ENCODE measurements around the gene NPBWR2.

NPBWR2 gene

DNA sequence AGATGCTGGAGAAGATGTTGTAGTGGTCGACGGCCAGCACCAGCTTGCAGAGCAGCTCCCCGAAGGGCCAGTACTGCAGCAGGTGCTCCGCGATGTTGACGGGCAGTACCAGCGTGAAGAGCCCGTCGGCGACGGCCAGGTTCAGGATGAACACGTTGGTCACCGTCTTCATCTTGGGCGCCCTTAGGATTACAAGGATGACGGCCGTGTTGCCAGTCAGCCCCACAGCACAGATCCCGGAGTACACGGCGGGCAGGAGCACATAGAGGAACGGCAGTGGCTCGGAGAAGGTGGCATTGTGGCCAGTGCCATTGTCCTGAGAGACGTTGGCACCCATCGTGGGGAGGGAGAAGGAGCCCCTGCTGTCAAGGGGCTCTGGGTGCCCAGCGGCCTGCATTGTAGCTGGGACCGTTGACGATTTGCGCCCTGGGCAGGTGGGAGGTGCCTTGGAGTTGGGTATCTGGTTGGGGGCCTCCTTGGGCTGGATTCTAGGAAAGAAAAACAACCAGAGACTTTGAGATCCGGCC is 867 bp downstream of the NPBWR2 start:
- DNase-seq (ENCODE audit: low read depth) = no peak
- peaks cover 59% of the 10 kb centered on the region for H3K27me3 ChIP-seq (replicated peaks; ENCODE audit: control insufficient read depth, insufficient read depth, low read length)
- H3K36me3 ChIP-seq (ENCODE audit: control insufficient read depth, insufficient read depth, low read length, severe bottlenecking) = no peaks in the 10 kb centered on the region

DNA sequence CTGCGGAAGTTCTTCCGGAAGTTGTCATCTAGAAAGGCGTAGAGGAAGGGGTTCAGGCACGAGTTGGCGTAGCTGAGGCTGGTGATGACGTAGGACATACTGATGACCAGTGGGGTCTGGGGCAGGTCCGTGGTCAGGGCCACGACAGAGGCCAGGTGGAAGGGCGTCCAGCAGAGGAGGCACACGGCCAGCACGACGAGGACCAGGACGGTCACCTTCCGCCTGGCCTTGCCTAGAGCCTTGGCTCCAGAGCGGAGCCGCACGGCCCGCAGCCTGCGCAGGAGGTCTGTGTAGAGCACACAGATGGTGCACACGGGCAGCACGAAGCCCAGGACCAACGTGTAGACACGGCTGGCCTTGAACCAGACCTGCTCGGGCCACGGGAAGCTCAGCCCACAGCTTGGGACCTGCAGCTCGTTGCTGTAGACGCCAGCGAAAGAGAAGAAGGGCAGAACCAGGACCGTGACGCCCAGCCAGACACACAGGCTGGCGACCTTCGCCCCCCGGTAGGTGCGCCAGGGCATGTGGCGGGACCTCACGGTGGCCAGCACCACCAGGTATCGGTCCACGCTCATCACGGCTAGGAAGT is 1.4 kb downstream of the NPBWR2 start:
- Histone ChIP-seq H3K4me1 (ENCODE audit: control insufficient read depth, insufficient read depth, low read length) (no peaks in the 10 kb centered on the region), H3K27me3 (replicated peaks; ENCODE audit: control insufficient read depth, insufficient read depth, low read length) (peaks cover 64% of the 10 kb centered on the region), H3K36me3 (ENCODE audit: control insufficient read depth, insufficient read depth, low read length, severe bottlenecking) (no peaks in the 10 kb centered on the region), H3K9me3 (ENCODE audit: control insufficient read depth, low read length) (no peaks in the 10 kb centered on the region), H3K9ac (ENCODE audit: low read length) (no peak overlapping the region), H3K4me3 (ENCODE audit: low read length) (no peak overlapping the region)
- DNase-seq (ENCODE audit: low read depth) = no peak

More for the DNA sequence above, 867 bp downstream of the NPBWR2 start:
- Histone ChIP-seq H3K9ac (ENCODE audit: low read length) (no peak overlapping the region), H3K4me3 (ENCODE audit: low read length) (no peak overlapping the region), H3K9me3 (ENCODE audit: control insufficient read depth, low read length) (no peaks in the 10 kb centered on the region), H3K4me1 (ENCODE audit: control insufficient read depth, insufficient read depth, low read length) (no peaks in the 10 kb centered on the region)

DNA sequence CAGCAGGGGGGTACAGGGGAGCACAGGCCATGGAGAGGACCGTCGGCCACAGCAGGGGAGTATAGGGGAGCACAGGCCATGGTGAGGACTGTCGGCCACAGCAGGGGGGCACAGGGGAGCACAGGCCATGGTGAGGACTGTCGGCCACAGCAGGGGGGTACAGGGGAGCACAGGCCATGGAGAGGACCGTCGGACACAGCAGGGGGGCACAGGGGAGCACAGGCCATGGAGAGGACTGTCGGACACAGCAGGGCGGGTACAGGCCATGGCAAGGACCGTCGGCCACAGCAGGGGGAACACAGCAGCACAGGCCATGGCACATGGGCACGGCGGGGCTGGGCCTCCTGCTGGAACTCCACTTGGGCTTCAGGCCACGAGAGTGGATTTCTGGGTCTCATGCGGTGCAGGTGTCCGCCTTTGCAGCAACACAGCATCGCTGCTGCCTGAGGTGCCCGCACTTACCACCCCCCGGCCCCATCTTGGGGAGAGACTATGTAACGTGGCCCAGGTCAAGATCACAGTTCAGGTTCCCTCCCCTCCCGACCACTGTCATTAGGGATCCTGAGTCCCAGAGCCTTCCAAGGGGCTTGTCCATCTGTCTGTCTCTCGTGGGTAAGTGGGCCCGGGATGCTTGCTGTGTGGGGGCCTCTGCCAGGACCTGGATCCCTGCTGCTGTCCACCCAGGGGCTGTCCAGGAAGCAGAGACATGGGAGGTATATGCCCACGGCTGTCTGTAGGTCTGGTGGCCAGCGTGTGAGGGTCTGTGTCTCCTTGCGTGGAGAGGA is 2.5 kb downstream of the NPBWR2 start:
- H3K4me3 ChIP-seq (ENCODE audit: low read length) = no peak overlapping the region
- H3K27me3 ChIP-seq (replicated peaks; ENCODE audit: control insufficient read depth, insufficient read depth, low read length) = peaks cover 68% of the 10 kb centered on the region
- no peaks in the 10 kb centered on the region for H3K9me3 ChIP-seq (ENCODE audit: control insufficient read depth, low read length)
- no peak for DNase-seq (ENCODE audit: low read depth)
- H3K36me3 ChIP-seq (ENCODE audit: control insufficient read depth, insufficient read depth, low read length, severe bottlenecking) = no peaks in the 10 kb centered on the region
- H3K9ac ChIP-seq (ENCODE audit: low read length) = no peak overlapping the region
- no peaks in the 10 kb centered on the region for H3K4me1 ChIP-seq (ENCODE audit: control insufficient read depth, insufficient read depth, low read length)

DNA sequence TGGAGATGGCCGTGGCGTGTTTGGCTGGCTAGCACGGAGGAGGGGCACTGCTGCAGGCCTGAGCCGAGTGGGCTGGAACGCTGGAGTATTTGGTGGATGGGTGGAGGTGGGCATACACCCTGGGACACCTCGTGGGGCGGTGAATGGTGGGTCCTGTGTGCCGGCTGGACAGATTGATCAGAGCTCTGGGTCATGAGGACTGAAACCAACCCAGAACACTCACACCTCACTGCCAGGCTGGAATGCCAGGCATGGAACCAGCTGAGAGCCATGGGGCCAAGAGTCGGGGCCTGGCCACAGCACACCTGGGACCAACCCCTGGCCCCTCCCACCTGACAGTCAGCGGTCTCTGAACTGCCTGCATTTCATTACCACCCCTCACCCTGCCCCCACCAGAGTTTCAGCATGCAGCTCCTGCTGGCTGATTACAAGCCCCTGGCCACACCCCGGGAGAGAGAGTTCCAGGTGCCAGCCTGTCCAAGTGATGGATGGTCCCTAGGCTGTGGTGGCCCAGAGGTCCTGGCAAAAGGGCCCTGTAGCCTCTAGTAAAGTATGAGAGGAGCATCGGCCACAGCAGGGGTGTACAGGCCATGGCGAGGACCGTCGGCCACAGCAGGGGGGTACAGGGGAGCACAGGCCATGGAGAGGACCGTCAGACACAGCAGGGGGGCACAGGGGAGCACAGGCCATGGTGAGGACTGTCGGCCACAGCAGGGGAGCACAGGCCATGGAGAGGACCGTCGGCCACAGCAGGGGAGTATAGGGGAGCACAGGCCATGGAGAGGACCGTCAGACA is 3.3 kb downstream of the NPBWR2 start:
- H3K9ac ChIP-seq (ENCODE audit: low read length) = no peak overlapping the region
- H3K9me3 ChIP-seq (ENCODE audit: control insufficient read depth, low read length) = no peaks in the 10 kb centered on the region
- peaks cover 71% of the 10 kb centered on the region for H3K27me3 ChIP-seq (replicated peaks; ENCODE audit: control insufficient read depth, insufficient read depth, low read length)
- no peaks in the 10 kb centered on the region for H3K36me3 ChIP-seq (ENCODE audit: control insufficient read depth, insufficient read depth, low read length, severe bottlenecking)
- DNase-seq (ENCODE audit: low read depth) = no peak
- H3K4me1 ChIP-seq (ENCODE audit: control insufficient read depth, insufficient read depth, low read length) = no peaks in the 10 kb centered on the region
- no peak overlapping the region for H3K4me3 ChIP-seq (ENCODE audit: low read length)

DNA sequence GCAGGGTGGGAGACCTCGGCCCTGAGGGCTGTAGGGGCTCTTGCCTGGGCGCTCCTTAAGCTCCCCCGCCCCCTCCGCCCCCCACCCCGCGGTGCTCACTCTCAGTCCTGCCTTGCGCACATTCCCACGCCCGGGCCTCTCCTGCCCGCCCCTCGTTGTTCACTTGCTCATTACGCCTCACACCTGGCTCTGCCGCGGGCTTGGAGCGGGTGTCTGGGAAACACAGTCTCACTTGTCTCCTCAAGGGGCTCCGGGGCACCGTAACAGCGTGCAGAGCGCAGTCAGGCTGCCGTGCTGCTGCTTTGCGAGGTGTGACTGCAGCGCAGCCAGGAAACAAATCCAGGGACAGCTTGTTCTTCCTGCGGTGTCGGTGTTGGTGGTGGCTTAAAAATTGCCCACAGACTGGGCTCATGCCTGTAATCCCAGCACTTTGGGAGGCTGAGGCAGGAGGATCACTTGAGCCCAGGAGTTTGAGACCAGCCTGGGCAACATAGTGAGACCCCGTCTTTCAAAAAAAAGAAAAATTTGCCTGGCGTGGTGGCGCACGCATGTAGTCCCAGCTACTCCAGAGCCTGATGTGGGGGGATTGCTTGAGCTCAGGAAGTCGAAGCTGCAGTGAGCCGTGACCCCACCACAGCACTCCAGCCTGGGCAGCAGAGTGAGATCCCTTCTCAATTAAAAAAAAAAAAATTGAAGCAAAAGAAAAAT is 4.6 kb downstream of the NPBWR2 start:
- H3K9ac ChIP-seq (ENCODE audit: low read length) = no peak overlapping the region
- H3K9me3 ChIP-seq (ENCODE audit: control insufficient read depth, low read length) = no peaks in the 10 kb centered on the region
- H3K36me3 ChIP-seq (ENCODE audit: control insufficient read depth, insufficient read depth, low read length, severe bottlenecking) = no peaks in the 10 kb centered on the region
- H3K4me3 ChIP-seq (ENCODE audit: low read length) = no peak overlapping the region
- no peaks in the 10 kb centered on the region for H3K4me1 ChIP-seq (ENCODE audit: control insufficient read depth, insufficient read depth, low read length)
- no peak for DNase-seq (ENCODE audit: low read depth)
- peaks cover 60% of the 10 kb centered on the region for H3K27me3 ChIP-seq (replicated peaks; ENCODE audit: control insufficient read depth, insufficient read depth, low read length)

DNA sequence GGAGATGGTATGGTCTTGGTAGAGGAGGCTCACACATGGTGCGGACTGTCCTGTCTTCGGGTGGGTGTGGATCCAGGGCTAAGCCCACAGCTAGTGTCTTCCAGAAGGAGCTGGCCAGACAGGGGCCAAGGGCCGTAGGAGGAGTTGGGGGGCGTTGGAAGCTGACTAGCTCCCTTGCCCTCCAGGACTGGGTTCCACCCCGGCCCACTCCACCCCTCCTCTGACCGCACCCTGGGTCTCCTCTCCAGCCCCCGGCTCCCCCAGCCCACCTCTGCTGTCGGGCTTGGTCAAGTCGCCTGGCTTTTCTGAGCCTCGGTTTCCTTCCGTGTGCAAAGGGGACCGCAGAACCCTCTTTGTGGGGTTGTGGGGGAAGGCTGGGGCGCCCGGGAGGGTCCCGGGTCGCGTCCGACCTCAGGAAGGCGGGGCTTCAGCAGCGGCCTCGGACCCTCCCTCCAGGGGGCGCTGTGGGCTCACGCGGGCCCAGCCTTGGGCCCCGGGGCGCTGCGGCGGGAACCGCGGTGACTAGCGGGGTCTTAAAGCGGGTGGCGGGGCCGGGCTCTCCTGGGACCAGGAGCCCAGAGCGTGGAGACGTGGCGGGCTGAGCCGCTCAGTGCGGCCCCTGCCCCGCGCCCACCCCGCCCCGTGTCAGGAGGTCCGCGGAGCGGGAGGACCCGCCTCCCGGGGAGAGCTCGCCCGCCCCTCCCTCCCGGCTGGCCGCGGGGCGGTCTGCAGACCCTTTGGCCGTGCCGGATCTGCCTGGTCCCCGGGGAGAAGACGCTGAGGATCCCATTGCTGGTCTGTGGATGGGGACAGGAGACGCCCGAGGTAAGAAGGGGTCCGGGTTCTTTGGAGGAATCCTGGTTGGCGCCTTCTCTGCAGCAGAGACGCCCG is 5.4 kb downstream of the NPBWR2 start:
- peaks cover 51% of the 10 kb centered on the region for H3K27me3 ChIP-seq (replicated peaks; ENCODE audit: control insufficient read depth, insufficient read depth, low read length)
- no peaks in the 10 kb centered on the region for H3K4me1 ChIP-seq (ENCODE audit: control insufficient read depth, insufficient read depth, low read length)
- no peak overlapping the region for H3K9ac ChIP-seq (ENCODE audit: low read length)
- no peaks in the 10 kb centered on the region for H3K9me3 ChIP-seq (ENCODE audit: control insufficient read depth, low read length)
- no peak overlapping the region for H3K4me3 ChIP-seq (ENCODE audit: low read length)
- peak; percentile 43 for DNase-seq (ENCODE audit: low read depth)
- no peaks in the 10 kb centered on the region for H3K36me3 ChIP-seq (ENCODE audit: control insufficient read depth, insufficient read depth, low read length, severe bottlenecking)

DNA sequence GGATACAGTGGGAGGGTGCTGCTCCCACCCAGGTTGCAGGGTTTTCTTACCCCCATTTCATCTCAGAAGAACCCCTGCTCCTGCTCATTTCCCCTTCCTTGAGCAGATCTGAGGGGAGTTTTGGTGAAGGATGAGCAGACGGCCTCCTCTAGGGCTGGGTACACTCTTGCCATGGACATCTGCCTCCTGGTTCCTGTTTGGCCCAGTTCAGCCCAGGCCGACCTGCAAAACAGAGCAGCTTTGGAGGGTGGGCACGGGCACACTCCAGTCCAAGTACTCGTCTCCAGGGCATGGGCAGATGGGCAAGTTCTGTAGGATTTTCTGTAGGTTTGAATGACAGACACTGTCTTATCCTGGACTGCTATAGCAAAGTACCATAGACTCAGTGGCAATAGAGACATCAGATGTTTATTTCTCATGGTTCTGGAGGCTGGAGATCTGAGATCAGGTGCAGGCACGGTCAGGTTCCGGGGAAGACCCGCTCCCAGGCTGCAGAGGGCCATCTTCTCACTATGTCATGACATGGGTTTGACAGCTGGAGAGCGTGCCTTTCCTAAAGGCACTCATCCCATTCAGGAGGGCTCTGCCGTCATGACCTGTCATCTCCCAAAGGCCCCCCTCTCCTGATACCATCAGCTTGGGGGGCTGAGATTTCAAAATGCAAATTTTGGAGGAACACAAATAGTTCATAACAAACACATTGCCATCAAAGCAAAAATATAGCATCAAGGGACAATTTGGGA is 6.2 kb downstream of the NPBWR2 start:
- no peaks in the 10 kb centered on the region for H3K9me3 ChIP-seq (ENCODE audit: control insufficient read depth, low read length)
- no peak for DNase-seq (ENCODE audit: low read depth)
- H3K4me3 ChIP-seq (ENCODE audit: low read length) = no peak overlapping the region
- no peaks in the 10 kb centered on the region for H3K4me1 ChIP-seq (ENCODE audit: control insufficient read depth, insufficient read depth, low read length)
- no peak overlapping the region for H3K9ac ChIP-seq (ENCODE audit: low read length)
- H3K27me3 ChIP-seq (replicated peaks; ENCODE audit: control insufficient read depth, insufficient read depth, low read length) = peaks cover 43% of the 10 kb centered on the region
- H3K36me3 ChIP-seq (ENCODE audit: control insufficient read depth, insufficient read depth, low read length, severe bottlenecking) = no peaks in the 10 kb centered on the region

DNA sequence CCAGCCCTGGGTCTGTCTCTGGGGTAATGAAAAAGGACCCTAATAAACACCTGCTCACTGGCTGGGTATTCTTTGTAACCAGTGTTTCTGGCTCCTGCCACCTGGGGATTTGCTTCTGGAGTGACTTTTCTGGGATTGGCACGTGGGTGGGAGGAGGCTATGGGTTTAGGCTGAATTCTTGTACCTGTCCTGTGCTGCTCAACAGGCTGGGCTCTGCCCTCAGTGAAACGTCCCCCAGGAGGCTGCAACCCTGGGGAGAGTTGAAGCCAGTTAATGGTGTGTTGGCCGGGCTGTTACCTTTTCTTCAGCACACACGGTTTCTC is 6.8 kb downstream of the NPBWR2 start:
- H3K27me3 ChIP-seq (replicated peaks; ENCODE audit: control insufficient read depth, insufficient read depth, low read length) = peaks cover 47% of the 10 kb centered on the region
- H3K9me3 ChIP-seq (ENCODE audit: control insufficient read depth, low read length) = no peaks in the 10 kb centered on the region
- no peaks in the 10 kb centered on the region for H3K36me3 ChIP-seq (ENCODE audit: control insufficient read depth, insufficient read depth, low read length, severe bottlenecking)
- no peak overlapping the region for H3K9ac ChIP-seq (ENCODE audit: low read length)
- no peak for DNase-seq (ENCODE audit: low read depth)
- no peak overlapping the region for H3K4me3 ChIP-seq (ENCODE audit: low read length)
- no peaks in the 10 kb centered on the region for H3K4me1 ChIP-seq (ENCODE audit: control insufficient read depth, insufficient read depth, low read length)

DNA sequence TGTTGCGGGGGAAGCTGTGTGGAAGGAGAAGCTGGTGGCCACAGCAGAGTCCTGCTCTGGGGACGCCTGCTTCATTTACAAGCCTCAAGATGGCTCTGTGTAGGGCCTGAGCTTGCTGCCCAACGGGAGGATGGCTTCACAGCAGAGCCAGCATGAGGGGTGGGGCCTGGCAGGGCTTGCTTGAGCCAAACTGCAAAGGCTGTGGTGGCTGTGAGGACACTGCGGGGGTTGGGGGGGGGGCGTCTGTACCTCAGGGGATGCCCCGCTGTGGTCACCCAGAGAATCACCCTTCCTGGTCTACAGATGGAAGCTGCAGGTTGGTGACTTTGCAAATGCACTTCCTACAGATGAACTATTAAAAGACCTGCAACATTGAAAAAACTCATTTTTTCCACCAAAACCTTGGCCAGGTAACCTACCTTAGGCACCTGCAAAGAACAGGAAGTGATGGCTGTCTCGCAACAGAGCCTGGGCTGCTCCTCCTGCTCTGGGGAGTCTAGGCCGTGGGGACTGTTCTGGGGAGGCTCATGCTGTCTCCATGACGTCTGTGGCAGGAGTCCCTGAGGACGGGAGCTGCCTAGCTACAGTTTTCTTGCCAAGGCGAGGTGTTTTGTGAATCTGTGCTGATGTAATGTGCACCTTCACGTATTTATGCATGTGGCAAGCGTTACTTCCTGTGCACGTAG is 7.3 kb downstream of the NPBWR2 start:
- no peaks in the 10 kb centered on the region for H3K9me3 ChIP-seq (ENCODE audit: control insufficient read depth, low read length)
- H3K36me3 ChIP-seq (ENCODE audit: control insufficient read depth, insufficient read depth, low read length, severe bottlenecking) = no peaks in the 10 kb centered on the region
- no peaks in the 10 kb centered on the region for H3K4me1 ChIP-seq (ENCODE audit: control insufficient read depth, insufficient read depth, low read length)
- no peak for DNase-seq (ENCODE audit: low read depth)
- no peak overlapping the region for H3K4me3 ChIP-seq (ENCODE audit: low read length)
- no peak overlapping the region for H3K9ac ChIP-seq (ENCODE audit: low read length)
- H3K27me3 ChIP-seq (replicated peaks; ENCODE audit: control insufficient read depth, insufficient read depth, low read length) = peaks cover 49% of the 10 kb centered on the region

All from adipocyte (in vitro differentiated cells).